GM19467 (cell line): ENCODE results near the gene DRD3.

Source experiments
- ATAC-seq: cut with Tn5 transposase; IDR thresholded peaks from one replicate; pipeline ENCODE4 v1.9.1; 2021; ENCODE audit warnings: mild to moderate bottlenecking, moderate library complexity; ENCODE audit not compliant: unreplicated experiment

Gene DRD3

DNA sequence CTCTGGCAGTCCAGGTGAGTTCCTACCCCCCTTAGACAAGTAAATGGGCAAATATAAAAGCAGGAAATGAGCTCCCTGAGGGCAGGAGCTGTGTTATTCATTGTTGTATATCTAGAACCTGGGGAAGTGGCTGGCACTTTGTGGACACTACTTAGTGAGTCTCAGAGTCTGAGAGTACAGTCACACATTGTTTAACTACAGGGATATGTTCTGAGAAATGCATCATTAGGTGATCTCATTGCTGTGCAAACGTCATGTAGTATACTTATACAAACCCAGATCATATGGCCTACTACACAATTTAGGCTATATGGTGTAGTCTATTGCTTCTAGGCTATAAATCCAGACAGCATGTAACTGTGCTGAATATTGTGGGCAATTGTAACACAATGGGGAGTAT lies 52.4 kb downstream of the DRD3 start:
- ATAC-seq: no peak

DNA sequence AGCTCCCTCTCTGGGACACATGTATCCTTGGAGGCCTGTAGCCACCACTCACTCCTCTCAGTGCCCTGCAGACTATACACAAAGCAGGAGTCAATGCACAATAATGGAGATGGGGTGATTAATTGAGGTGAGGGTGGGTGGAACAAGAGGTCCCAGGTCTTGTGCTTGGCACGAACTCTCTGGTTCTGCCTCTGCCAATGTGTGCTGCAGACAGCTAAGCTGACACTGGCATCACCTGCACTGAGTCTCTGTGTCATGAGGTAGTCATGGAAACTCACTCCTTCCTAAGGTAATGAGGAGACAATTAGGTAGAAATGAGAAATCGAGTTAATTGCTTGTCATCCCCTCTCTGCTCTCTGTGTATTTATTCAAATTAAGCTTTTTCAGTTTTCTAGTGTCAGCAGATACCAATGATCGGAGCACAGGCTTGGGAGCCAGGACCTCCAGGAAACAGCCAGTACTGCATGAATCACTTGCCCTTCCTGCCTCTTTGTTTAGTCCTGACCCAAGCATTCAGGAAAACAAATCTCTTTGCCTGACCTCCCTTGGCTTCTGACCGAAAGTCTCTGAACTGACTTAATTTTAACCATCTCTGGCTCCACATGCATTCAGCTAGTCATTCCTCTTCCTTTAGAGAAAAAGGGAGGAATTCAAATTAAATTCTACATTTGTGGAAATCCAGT lies 56.7 kb downstream of the DRD3 start:
- ATAC-seq: no peak

- ATAC-seq: no peak
These were observed 58.6 kb downstream of the DRD3 start for GRCh38 chr3:114120211-114120610.

GRCh38 chr3:114119776-114120175 lies 59.1 kb downstream of the DRD3 start:
- ATAC-seq: no peak

GRCh38 chr3:114115143-114115542 lies 63.7 kb downstream of the DRD3 start:
- ATAC-seq: no peak

- ATAC-seq: no peak
These were observed 64.1 kb downstream of the DRD3 start for GRCh38 chr3:114114719-114115118.

DNA sequence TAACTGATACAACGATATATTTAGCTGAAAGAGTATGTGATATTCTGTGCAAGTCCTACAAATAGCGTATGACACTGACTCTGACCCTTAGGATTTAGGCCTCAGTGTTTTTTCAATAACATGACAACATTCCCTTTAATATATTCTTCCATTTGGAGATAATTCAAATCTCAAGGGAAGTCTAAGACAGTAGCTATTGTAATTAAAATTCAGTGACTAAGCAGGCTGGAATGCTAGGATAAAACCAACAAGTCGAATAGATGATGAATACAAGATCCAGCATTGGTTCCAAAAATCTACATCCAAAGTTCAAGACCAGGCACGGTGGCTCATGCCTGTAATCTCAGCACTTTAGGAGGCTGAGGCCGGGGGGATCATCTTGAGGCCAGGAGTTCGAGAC lies 66.2 kb downstream of the DRD3 start:
- no peak for ATAC-seq

DNA sequence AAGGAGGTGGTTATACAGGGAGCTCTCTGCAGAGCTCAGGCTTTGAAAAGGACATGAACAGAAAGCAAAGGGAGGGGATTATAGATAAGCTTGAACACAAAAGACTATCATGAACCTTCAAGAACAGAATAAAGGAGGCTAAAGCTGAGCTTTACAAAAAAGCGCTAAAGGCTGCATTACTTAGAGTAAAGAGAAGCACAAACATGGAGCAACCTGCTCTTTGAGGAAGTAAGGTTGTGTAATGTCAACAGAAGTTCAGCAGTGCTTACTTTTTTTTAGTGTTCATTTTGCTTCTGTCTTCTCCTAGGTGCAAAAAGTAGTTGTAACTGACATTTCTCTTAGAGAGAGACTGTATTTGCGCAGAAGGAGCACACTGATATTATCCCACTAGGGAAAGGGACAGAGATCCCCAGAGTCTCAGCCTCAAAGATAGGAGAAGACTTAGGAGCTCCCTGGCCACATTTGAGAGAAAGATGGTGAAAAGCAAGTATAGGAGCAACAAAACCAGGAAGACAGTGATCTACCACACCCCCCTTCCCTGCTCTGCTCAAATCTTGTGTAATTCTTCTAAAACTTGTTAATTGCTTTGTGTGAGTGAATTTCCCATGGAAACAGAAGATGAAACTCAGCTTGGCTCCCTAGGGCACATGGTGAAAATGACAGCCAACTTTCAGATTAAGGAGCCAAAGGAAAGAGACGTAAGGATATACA lies 67.6 kb downstream of the DRD3 start:
- ATAC-seq: no peak

GRCh38 chr3:114110439-114110838 lies 68.4 kb downstream of the DRD3 start:
- no peak for ATAC-seq

- ATAC-seq: no peak
These were observed 70.7 kb downstream of the DRD3 start for GRCh38 chr3:114108137-114108536.

DNA sequence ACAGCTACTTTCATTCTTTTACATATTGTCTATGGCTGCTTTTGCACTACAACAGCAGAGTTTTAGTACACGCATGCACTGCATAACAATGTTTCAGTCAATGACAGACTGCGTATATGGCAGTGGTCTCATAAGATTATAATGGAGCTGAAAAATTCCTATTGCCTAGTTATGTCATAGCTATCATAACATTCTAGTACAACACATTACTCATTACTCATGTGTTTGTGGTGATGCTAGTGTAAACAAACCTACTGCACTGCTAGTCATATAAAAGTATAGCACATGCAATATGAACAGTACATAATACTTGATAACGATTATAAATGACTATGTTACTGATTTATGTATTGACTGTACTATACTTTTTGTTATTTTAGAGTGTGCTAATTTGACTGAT lies 74.4 kb downstream of the DRD3 start:
- no peak for ATAC-seq

- no peak for ATAC-seq
These were observed 75.0 kb downstream of the DRD3 start for GRCh38 chr3:114103858-114104257.

GRCh38 chr3:114103181-114103580 lies 75.7 kb downstream of the DRD3 start:
- no peak for ATAC-seq

DNA sequence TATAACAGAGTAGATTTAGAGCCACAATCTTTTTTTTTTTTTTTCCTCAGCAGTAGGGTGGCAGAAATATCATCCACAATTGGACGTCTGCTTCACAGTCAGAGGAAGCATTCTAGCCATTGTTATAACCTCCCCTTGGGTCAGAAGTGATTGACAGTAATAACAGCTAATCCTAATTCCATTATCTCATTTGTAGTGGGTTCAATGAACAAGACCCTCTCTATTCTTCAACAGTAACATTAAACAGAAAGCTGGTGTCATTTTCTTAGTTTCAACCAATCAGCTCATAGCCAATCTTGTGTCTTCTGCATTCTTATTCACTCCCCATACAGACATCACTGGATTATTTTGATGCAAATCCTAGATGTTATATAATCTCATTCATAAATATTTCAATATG lies 77.8 kb downstream of the DRD3 start:
- ATAC-seq: no peak

GRCh38 chr3:114095796-114096195 lies 83.1 kb downstream of the DRD3 start:
- no peak for ATAC-seq

DNA sequence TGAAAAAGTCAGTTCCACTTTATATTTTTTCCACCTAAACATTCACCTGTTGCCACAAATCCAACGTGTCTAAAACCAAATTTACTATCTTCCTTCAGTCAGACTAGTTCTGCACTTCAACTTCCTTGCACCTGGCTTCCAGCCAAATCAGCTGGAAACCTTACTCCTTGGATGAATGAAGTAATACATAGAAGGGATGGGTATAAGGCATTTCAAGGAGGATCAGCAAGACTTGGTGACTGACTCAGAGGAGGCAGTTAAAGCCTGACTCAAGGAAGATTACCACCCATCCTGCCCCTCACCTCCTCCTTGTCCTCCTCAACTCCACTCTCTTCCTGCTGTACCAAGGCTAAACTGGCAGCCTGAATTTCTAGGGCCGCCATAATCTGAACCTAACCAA lies 85.3 kb downstream of the DRD3 start:
- ATAC-seq: no peak

- ATAC-seq: no peak
These were observed 85.9 kb downstream of the DRD3 start for GRCh38 chr3:114093016-114093380.

GRCh38 chr3:114092151-114093015 lies 86.5 kb downstream of the DRD3 start:
- no peak for ATAC-seq

DNA sequence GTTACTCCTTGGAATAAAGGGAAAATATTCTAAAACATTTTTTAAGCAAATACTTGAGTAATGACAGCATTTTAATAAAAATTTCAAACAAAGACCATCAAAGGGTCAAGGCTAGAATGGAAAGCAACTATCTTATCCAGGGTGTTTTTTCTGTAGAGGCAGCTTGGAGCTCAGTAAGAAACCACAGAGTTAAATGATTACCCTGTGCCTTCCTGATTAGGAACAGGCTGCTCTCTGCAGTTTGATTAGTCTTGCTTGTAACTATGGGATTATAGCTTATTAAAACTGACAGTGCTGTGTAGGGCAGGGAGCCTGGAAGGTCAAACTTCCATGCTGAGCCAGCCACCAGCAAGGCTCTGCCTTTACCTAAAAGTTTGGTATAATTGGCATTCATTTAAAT lies 89.2 kb downstream of the DRD3 start:
- ATAC-seq: peak; percentile 55

- no peak for ATAC-seq
These were observed 92.5 kb downstream of the DRD3 start for GRCh38 chr3:114086356-114086755.

- no peak for ATAC-seq
These were observed 95.7 kb downstream of the DRD3 start for GRCh38 chr3:114083112-114083511.

- no peak for ATAC-seq
These were observed 97.8 kb downstream of the DRD3 start for GRCh38 chr3:114081037-114081436.
